ENCODE measurements around the gene CEP57. TPM values are rescaled to one million over a fixed set of nuclear protein-coding genes. Genes with fewer than 3 reads are reported as not detected.

The CEP57 gene
- total and polyA plus RNA-seq, 2 of the 4 experiments (the other 2 are of a cell fraction) = 14.5 to 30.5 TPM

- intact Hi-C loops (cut with micrococcal nuclease) = no loop called here
- H3K27me3 ChIP-seq (ENCODE audit: control insufficient read depth, insufficient read depth, low read length) = no peaks in the 10 kb centered on the region
- H3K23ac ChIP-seq (ENCODE audit: low read depth, low read length) = no peak overlapping the region
- no peak overlapping the region for H2BK120ac ChIP-seq (ENCODE audit: low read depth, low read length)
- peaks cover 3% of the 10 kb centered on the region; the same call in 1 of the 2 replicates for H3K36me3 ChIP-seq (ENCODE audit: control insufficient read depth, insufficient read depth, low read length)
- 55% methylated on average over 2 of the region's 4 CpGs; no CpG with 5 or more reads in 1 of the 2 experiments for WGBS, 2 experiments (ENCODE audit: extremely low coverage in 2 of 2, insufficient read length in 1 of 2)
- H3K9ac ChIP-seq (ENCODE audit: low read depth, low read length) = no peak overlapping the region
- H3K79me1 ChIP-seq (ENCODE audit: low read depth in 1 of 2, low read length in 2 of 2) = peaks cover 12 to 63% of the 10 kb centered on the region in 2 experiments
- H2AFZ ChIP-seq (replicated peaks; ENCODE audit: low read length, poor library complexity) = no peak overlapping the region
- DNase-seq (no peak), ATAC-seq (ENCODE audit: low read depth) (no peak)
- POLR2A ChIA-PET (ENCODE audit: unreplicated experiment) = no interaction called here
- in situ Hi-C loops (cut with MboI; ENCODE audit: low sequenced_read_pairs) = no loop called here
- H2BK5ac ChIP-seq (ENCODE audit: low read depth, low read length, poor library complexity, severe bottlenecking) = no peak overlapping the region
- H3K4ac ChIP-seq (ENCODE audit: low read depth, low read length) = no peak overlapping the region
- no peak overlapping the region for H3K4me2 ChIP-seq (ENCODE audit: low read depth, low read length)
- TF ChIP-seq MXI1 (IDR thresholded peaks at IDR 0.05; ENCODE audit: borderline replicate concordance, low read depth, low read length) (no peak), MAFK (IDR thresholded peaks at IDR 0.05; ENCODE audit: low read depth, low read length) (no peak), MAZ (IDR thresholded peaks at IDR 0.05; ENCODE audit: borderline replicate concordance, low read depth, low read length) (no peak), ELK1 (IDR thresholded peaks at IDR 0.05; ENCODE audit: borderline replicate concordance, low read depth, low read length) (no peak), RFX5 (IDR thresholded peaks at IDR 0.05; ENCODE audit: low read depth, low read length) (no peak), NFE2L2 (IDR thresholded peaks at IDR 0.05; ENCODE audit: low read depth, low read length) (no peak), POLR2A (IDR thresholded peaks at IDR 0.05; ENCODE audit: low read depth, low read length) (no peak), SMC3 (IDR thresholded peaks at IDR 0.05; ENCODE audit: low read depth, low read length) (no peak), RAD21 (IDR thresholded peaks at IDR 0.05; ENCODE audit: low read length) (no peak)
- H3K56ac ChIP-seq (ENCODE audit: extremely low read depth, insufficient read depth, low read length) = no peak overlapping the region
- no peak overlapping the region for H4K91ac ChIP-seq (ENCODE audit: insufficient read depth, low read depth, low read length)
- dilution Hi-C loops (cut with HindIII; ENCODE audit: low sequenced_read_pairs, unreplicated experiment) = no loop called here
- CTCF ChIA-PET = no interaction called here
- H2BK15ac ChIP-seq (ENCODE audit: low read depth, low read length) = no peak overlapping the region
- no peak overlapping the region for H2AK9ac ChIP-seq (replicated peaks; ENCODE audit: low read depth, low read length, poor library complexity)
- H3K9me3 ChIP-seq (ENCODE audit: control insufficient read depth, insufficient read depth, low read length) = no peaks in the 10 kb centered on the region
- H2BK20ac ChIP-seq (ENCODE audit: low read depth, low read length) = no peak overlapping the region
- H3K9me1 ChIP-seq (ENCODE audit: insufficient read depth, low read length) = 0 out of 2 replicates have a peak, but pooled peaks cover 2% of the 10 kb centered on the region
- H4K8ac ChIP-seq (ENCODE audit: low read depth in 2 of 2, low read length in 2 of 2) = no peak overlapping the region
- no peak overlapping the region for H3K18ac ChIP-seq (ENCODE audit: low read depth, low read length)
- H4K5ac ChIP-seq (ENCODE audit: low read depth, low read length) = no peak overlapping the region
- H3K4me1 ChIP-seq (ENCODE audit: control insufficient read depth, insufficient read depth, low read length) = no peaks in the 10 kb centered on the region
- BruUV-seq (replicated peaks) = no TSS peak
- peaks cover 3% of the 10 kb centered on the region; the same call in 1 of the 2 replicates for H4K20me1 ChIP-seq (ENCODE audit: insufficient read depth, low read length)
- H3K14ac ChIP-seq (replicated peaks; ENCODE audit: low read depth, low read length) = no peak overlapping the region
- H3K4me3 ChIP-seq (ENCODE audit: insufficient read depth, low read depth, low read length) = no peak overlapping the region
- H2AK5ac ChIP-seq (ENCODE audit: low read depth, low read length) = no peak overlapping the region
- H3K27ac ChIP-seq (ENCODE audit: insufficient read depth, low read length) = no peak overlapping the region
These were observed 6.2 kb downstream of the CEP57 start for GRCh38 chr11:95796501-95796900.

All from IMR-90 (cell line).